COR-L47 (cell line): ENCODE measurements around the gene TAC1.
"Not testable (repeated sequence)": the region's sequence is repeated elsewhere in the genome, so short reads cannot be mapped to it uniquely, and the experiment has no call there.

Experiments
- DNase-seq: peaks from one replicate; lab custom pipeline; 2025; lab: John Stamatoyannopoulos, UW

Gene TAC1, protein sequence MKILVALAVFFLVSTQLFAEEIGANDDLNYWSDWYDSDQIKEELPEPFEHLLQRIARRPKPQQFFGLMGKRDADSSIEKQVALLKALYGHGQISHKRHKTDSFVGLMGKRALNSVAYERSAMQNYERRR

DNA sequence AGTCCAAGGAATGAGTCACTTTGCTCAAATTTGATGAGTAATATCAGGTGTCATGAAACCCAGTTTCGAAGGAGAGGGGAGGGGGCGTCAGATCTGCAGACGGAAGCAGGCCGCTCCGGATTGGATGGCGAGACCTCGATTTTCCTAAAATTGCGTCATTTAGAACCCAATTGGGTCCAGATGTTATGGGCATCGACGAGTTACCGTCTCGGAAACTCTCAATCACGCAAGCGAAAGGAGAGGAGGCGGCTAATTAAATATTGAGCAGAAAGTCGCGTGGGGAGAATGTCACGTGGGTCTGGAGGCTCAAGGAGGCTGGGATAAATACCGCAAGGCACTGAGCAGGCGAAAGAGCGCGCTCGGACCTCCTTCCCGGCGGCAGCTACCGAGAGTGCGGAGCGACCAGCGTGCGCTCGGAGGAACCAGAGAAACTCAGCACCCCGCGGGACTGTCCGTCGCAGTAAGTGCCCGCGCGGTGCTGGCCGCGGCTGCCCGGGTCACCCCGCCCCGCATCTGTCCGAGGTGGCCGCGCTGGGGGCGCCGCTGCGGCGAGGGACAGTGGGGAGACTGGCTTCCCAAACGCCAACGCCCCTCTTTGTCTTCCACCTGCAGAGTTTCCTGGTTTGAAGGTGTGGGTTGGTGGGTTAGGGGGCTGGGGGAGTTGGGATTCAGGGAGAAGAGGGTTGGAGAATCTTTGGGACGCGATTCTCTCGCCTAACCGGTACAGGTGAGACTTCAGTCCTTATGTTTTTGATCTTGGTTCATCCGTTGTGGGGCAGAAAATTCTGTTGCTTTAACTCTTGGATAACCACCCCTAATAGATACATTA, at the start of gene TAC1:
Gene TAC1, plus strand, starts transcription at position 351 of the 829 bp plus-strand sequence. CDS start 527 bp downstream, outside the sequence.
- no peak for DNase-seq

DNA sequence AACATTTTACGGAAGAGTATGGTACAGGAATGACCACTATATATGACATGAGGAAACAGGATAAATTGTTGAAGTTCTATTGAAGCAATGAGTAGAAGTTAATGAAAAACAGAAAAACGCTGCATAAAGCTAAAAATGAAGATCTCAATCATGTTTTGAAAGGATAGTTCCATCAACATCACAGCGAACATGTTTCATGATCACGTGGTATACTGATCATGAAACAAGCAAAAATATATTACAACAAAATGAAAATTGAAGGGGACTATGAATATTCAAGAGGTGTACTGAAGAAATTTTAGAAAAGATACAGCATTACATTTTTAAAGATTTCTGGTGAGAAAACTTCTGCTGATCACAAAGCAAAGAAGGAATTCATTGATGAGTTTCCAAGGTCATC, 45.9 kb upstream of the TAC1 start:
- no peak for DNase-seq

DNA sequence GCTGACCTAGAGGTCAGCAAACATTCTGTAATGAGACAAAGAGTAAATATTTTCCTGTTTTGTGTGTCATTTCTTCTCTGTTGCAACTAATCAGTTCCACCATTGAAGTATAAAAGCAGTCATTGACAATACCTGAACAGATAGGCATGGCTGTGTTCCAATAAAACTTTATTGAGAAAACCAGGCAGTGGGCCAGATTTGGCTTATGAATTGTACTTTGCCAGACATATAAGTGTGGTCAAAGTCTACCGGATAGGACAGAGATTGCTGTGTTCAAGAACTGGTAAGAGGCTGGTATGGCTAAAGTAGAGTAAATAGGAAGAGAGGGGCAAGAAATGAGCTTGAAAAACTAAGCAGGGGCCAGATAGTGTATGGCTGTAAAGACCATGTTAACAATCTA, 38.3 kb upstream of the TAC1 start:
- no peak for DNase-seq

DNA sequence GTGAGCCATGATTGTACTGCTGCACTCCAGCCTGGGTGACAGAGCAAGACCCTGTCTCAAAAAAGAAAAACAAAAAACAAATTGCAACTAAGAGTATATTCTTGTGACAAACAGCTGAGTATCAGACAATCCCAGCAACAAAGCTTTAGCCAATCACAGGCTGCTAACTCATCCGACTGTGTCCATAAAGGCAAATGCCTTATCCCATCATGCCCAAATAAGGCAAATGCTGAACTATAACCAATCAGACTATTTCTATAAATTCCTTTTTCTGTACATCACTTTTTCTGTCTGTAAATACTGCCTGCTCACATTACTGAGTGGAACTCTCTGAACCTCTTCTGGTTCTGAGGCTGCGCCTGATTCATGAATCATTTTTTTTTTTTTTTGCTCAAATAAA, 37.5 kb upstream of the TAC1 start:
- no peak for DNase-seq

GRCh38 chr7:97697396-97697795, 34.5 kb upstream of the TAC1 start:
- DNase-seq = no peak

DNA sequence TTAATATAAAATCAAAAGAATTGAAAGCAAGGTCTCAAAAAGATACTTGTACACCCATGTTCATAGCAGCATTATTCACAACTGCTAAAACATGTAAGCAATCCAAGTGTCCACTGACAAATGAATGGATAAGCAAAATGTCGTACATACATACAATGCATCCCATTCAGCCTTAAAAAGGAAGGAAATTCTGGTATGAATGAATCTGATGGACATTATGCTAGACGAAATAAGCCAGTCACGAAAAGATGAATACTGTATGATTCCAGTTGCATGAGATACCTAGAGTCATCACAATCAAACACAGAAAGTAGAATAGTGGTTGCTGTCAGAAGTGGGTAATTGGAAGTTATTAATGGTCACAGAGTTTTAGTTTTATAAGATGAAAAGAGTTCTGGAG, 9.5 kb upstream of the TAC1 start:
- DNase-seq = no peak

GRCh38 chr7:97732565-97733275, 834 bp downstream of the TAC1 start:
- no peak for DNase-seq

DNA sequence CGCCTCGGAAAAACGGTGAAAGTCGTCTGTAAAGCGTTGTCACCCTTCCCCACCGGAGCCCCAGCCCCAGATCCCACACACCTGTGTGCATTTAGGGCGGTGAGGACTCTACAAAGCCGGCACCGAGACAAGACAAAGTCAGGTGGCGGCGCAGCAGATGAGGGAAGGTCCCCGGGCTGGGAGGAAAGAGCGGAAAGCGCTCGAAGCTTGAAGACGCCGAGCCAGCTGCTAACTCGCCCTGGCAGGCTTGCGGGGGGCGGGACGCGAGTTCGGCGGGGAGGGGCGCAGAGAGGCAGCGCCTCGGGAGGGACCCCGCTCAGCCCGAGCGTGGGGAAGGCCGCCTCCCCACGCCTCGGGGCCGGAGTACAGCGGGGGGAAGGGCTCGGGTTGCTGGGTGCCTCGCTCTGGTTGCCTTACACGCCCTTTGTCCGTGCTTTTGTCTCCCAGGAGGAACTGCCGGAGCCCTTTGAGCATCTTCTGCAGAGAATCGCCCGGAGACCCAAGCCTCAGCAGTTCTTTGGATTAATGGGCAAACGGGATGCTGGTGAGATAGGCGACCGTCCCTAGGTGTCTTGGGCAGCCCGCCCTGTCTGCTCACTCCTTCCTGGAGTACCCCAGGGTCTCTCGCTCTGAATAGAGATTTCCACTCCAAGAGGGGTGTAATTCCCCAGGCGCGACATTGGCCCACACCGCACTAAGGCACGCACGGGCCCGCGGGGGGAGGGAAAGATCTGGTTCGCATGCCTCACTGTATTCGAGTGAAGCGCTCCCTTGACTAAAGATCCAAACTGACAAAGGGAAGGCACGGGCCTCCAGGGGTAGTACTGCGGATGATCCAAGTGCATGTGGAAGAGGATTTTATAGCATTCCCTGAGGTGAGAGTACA, 1.6 kb downstream of the TAC1 start:
- no peak for DNase-seq

- no peak for DNase-seq
These were observed 2.4 kb downstream of the TAC1 start for GRCh38 chr7:97734255-97734654.

GRCh38 chr7:97735075-97735474, 3.2 kb downstream of the TAC1 start:
- DNase-seq = no peak

GRCh38 chr7:97748482-97748881, 16.6 kb downstream of the TAC1 start:
- no peak for DNase-seq

- no peak for DNase-seq
These were observed 19.7 kb downstream of the TAC1 start for GRCh38 chr7:97751566-97751965.

DNA sequence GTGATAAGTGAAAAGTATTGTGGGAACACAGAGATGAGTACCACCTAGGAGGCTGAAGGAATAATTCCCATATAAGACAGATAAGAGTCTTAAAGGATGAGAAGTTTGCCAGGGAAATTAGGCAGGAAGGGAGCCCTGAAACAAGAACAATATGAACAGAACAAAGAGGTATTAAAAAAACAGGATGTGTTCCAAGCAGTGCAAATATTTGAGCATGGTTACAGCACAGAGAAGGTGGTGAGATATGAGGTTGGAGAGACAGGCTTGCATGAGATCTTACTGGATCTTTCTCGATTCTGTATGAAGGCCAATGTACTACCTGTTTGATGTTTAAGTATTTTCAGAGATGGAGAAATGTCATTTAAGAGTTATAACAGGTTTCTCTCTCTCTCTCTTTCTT, 20.3 kb downstream of the TAC1 start:
- DNase-seq = no peak

DNA sequence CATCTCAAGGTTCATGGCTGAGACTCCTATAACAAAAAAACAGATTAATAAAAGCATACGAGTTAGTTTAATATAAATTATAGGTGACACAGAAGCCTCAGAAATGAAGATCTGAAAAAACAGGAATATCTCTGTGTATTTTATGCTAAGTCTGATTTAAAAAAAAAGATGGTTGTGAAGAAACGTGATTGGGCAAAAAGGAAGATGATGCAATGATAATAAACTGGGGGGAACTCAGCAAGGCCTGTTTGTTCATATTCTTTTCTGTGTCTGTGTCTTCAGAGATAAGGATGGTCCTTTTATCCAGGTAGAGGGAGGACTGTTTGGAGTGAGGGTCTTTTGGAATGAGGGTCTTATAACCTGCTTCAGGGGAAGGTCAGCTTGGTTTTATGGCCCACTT, 25.9 kb downstream of the TAC1 start:
- no peak for DNase-seq

DNA sequence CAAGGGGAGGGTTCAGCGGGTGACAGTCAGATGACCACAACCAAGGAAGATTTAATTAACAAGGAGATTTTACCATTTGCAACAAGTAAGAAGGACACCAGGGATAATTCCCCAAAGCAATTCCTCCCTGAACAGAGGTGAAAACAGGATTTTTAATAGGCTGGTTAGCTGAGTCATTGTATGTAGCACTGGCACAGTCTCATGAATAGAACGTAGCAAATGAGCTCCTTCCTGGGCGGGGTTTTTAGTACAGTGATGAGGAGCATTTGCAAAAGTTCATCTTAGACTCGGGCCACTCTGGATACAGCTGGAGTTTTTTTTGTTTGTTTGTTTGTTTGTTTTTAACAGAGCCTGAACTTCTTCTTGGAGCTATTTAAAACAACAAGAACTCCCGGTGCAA, 39.0 kb downstream of the TAC1 start:
- no peak for DNase-seq

DNA sequence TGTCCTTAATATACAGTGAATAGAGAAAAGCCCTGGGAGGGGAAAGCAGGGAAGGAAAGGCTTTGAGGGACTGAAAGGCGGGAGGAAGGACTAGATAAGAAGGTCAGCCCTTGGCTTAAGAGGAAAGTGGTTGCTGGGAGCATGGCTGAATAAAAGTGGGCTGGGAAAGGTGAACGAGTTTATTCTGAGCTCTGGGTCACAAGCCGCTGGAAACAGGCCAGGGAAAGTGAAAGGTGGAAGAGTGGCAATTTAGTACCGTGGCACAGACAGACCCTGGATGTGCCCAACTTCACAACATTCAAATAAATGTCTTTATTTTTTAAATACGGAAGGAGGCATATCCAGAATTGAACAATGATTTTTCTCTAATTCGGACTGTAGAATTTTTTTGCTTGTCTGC, 39.7 kb downstream of the TAC1 start:
- DNase-seq = no peak

DNA sequence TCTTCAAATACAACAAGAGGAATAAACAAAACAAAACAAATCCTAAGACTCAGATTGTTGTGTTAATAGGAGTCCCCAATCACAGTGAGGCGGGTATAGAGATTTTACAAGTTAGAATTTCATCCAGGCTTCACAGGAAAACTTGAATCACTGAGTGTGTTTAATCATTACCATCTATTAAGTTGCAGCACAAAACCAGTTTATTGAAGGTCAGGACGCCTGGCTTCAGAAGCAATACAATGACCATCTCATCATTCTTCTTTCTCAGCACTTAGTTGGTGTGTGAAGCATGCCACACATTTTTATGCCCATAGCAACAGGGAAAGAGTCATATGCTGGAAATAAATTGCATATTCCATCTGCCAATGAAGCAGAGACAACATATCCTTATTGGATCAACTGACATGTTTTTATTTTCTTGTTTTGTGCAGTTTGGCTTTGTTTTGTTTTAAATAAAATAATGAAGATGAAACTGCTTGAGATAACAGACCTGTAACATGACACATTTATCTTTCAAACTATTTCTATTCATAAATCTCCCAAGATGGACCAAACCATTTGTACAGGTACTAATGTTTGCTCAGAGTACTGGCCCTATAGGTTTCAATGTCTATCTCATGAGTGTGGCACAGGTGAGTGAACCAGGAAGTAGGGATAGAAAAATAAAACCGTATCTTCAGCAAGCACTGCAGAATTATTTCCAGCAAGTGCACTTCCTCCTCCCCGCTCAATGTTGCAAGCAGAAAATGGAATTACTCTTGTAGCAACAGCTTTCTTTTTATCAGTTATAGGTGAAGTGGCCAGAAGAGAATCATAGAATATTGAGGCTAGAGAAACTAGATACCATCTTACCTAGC, 40.4 kb downstream of the TAC1 start:
- DNase-seq = no peak

DNA sequence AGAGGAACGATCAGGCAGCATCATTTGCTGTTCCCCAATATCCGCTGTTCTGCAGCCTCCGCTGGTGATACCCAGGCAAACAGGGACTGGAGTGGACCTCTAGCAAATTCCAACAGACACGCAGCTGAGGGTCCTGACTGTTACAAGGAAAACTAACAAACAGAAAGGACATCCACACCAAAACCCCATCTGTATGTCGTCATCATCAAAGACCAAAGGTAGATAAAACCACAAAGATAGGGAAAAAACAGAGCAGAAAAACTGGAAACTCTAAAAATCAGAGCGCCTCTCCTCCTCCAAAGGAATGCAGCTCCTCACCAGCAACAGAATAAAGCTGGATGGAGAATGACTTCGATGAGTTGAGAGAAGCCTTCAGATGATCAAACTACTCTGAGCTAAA, 54.5 kb downstream of the TAC1 start:
- DNase-seq = not testable (repeated sequence)
